GM18526 (cell line): ENCODE measurements around the gene DCAF7.

ENCODE experiments used
- POLR2A ChIP-seq: IDR thresholded peaks from 3 replicates; pipeline ENCODE4 v1.6.1; 2011; ENCODE audit not compliant: insufficient read length; ENCODE audit errors: extremely low read depth

Gene DCAF7

DNA sequence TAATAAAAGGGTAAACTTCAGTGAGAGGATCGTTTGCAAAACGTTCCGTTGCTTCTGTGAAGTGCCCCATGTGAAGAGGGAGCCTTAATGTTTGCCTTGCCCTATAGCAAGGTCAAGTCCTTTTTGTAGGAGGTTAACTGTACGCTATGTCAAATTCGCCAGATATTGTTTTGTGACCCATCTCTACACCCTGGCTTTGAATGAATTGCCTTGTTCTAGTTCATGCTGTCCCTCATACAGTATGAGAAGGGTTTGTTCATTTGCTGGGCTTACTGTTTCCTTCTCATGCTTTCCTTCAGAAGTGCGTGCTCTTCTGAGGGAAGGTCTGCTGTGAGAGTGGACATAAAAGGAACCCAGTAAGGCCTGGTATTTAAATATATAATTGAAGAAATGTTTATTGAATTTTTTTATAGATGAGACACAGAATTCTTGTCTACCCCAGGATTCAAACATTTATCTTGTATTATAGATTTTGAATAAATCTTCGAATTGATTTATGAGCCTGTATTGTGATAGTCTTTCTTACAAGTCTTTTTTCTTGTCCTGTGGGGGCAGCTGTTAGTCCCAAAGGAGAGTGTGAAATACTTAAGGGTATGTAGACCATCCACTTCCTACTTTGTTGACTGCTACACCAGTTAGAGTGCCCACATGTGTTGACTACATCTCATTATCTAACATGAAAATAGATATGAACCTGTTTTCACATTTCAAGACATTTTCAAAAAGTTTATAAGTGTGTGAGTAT is 73.7 kb downstream of the DCAF7 start:
- no peak for TF ChIP-seq POLR2A

DNA sequence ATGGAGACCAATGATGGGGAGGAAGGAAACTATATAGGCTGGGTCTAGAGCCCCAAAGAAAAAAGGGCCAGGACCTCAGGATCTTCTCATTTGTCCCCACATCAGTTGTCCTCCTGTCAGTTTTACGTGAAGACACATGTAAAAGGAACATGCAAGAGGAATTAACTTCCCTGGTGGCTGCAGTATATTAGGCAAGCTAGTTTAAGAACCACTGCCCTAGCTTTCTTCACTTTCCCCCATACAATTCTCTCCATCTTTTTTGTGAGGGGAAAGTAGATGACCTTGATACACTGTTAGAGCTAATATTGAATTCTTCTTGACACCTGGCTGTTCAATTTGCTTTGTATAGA is 74.2 kb downstream of the DCAF7 start:
- no peak for TF ChIP-seq POLR2A

DNA sequence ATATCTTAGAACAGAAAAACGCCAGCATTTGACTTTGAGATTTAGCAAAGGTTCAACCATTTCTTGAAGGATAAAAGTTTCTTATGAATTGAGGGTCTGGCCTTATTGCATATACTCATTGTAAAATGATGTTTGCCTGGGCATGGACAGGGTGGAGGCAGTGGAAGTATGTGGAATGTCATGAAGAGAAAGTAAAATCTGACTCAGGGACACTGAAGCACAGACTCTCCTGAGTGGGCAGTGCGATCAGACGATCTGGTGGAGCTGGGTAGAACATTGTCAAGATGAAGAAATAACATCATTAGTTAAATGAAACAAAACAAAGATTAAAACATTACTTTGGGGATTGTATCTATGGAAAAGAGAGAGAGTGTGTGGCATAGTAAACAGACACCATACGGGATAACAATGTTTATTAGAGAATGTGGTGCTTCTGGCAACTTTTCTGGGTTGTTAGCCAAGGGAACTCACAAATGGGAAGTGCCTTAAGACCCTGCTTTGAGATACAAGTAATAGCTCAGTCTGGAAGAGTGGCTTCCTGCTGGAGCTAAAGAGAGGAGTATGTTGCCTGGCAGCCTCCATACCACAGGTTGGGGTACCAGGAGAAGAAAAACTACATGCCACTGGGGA is 76.4 kb downstream of the DCAF7 start:
- TF ChIP-seq POLR2A, result no peak

DNA sequence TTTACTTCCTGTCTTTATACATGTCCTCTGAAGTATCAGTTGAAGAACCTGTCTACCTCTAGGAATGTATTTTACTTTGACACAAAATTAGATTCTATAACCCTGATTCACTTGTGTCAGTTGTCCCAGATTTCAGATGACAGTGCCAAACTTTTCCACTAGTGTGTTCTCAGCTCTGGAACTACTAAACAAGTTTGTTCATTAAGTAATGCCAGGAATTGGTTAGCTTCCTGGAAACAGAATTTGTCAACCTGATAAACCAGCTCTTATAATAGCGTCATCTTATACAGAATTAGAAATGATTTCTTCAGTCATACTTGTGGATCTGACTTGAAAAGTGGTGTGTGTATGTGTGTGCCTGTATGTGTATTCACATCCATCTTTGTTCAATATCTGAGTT is 79.3 kb downstream of the DCAF7 start:
- no peak for TF ChIP-seq POLR2A

DNA sequence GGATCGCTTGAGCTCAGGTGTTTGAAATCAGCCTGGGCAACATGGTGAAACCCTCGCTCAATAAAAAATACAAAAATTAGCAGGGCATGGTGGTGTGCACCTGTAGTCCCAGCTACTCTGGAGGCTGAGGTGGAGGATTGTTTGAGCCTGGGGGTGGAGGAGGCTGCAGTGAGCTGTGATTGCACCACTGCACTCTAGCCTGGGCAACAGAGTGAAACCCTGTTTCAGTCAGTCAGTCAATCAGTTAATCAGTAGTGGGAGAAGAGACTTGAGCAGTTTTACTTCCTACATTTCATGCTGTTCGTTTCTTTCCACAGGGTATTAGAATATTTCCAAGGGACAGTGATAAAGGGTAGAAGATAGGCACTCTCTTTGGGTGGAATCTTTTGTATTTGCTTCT is 80.8 kb downstream of the DCAF7 start:
- TF ChIP-seq POLR2A, result no peak

DNA sequence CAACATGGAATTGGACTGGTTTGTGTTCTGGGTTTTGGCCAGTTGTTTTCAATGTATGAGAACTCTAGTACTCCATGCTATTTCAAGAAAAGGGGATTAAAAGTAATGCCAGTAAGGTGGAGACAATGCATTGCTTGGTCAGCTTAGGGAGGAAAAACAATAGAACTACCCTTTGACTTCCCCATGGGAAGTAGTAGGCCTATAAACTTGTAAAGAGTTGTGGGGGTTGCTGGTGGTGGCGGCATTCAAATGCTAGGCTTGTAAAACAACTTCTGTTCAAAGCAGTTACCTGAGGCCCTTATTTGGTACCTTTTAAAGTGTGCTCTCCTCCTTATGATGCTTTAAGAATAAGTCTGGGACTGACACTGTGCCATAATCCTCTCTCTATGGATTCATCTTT is 81.3 kb downstream of the DCAF7 start:
- no peak for TF ChIP-seq POLR2A

DNA sequence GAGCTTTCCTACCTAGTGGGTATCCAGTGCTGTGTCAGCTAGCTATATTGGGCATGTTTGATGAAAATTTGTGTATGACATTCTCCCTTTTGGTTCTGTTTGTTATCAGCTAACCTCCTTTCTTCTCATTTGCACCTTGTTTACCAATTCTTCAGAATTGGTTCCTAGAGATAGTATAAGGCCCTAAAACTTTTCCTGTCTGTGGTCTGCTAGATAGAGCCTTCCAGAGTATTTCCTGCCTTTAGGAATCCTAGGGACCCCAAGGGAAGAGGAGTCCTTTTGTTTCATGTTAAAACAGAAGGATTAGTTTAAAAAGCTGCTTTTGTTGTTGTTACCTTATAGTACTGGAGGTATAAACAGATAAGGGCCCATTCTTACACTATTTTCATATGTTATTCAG is 83.5 kb downstream of the DCAF7 start:
- no peak for TF ChIP-seq POLR2A

DNA sequence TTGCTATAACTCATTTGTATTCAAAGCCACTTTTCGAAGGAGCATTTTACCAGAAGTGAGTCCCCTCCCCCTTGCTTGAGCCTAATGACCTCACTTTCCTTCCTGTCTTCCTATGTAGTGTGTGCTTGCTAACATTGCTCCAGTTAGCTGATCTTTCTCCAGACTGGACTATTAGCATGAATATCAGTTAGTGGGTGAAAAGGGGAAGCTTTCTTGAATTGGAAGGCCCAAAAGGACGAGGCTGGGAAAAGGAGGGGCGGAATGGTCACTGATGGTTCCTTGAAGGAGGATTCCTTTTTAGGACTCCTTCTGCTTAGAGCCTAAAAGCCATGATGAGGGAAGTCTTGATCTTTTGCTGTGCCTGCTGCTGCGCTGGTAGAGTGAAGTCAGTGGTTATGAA is 83.9 kb downstream of the DCAF7 start:
- no peak for TF ChIP-seq POLR2A

DNA sequence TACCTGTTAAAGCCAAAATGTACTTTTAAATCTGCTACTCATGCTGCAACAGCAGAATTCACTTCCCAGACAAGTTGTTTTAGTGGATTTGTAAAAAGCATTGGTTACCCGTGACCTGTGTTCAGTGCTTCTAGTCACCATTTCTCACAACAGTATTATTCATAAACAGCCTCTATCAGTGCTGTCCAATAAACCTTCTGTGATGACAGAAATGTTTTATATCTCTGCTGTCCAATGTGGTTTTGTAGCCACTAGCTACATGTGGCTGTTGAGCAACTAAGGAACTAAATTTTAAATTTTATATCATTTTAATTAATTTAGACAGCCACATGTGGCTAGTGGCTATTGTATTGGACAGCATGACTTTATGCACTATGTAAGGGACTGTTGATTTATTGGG is 84.5 kb downstream of the DCAF7 start:
- no peak for TF ChIP-seq POLR2A

DNA sequence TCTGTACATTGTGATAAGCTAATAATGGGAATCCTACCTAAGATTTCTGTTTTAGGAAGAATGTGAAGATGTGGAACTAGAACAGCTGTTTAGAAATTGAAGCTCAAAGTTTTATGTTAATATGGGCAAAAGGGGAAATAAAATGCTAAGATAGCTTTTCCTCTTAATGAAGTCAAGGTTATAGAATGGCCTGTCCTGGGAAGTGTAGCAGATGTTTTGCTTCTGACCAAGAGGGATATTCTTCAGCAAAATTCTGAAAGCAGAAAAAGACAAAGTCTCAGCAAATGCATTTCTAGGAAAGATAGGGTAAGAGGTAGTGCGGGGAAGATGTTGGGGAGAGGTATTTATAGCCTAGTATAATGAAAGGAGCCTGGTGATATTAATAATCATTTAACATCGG is 85.0 kb downstream of the DCAF7 start:
- TF ChIP-seq POLR2A, result no peak

DNA sequence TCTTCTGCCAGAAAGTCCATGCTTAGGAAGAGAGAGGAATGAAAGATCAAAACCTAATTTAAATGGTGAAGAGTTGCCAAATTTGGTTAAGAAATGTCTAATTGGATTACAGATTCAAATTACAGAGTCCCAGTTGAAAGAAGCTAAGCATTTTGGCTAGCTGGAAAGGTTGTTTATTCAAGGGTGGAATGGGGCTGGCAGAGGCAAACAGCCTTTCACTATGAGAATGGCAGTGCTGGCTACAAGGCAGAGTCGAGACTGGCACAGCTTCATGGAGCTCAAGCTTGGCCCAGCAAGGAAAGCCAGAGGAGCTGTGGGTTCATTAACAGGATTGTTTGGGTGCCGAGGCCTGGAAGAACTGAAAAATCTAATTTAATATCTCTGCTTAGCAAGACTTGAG is 85.5 kb downstream of the DCAF7 start:
- TF ChIP-seq POLR2A, result no peak

DNA sequence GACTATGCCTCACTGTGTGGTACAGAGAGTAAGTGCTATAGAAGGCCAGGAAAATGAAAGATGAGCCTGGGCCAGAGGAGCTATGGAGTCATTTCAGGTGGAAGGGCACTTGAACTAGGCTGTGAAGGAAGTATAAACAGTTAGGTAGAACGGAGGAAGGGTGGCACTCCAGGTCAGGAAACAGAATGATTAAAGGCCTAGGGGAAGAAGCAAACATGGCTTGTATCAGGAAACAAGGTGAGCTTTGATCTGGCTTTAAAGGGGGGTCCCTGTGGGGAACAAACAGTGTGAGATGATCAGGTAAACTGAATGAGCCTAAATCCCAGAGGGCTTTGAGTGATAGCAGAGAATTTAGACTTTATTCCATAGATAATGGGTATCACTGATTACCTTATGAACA is 88.8 kb downstream of the DCAF7 start:
- TF ChIP-seq POLR2A, result no peak

DNA sequence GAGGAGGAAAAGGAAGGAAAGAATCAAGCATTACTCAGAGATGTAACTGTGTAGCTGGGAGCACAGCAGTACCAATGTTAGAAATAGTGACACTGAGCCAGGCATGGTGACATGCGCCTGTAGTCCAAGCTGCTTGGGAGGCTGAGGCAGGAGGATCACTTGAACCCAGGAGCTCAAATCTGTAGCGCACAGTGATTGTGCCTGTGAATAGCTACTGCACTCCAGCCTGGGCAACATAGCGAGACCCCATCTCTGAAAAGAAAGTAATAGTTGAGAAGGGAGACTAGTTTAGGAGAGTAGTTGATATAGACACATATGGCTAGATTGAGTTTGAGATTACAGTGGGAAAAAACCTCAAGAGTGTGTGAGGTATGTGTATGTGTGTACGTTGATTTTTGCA is 89.8 kb downstream of the DCAF7 start:
- no peak for TF ChIP-seq POLR2A

DNA sequence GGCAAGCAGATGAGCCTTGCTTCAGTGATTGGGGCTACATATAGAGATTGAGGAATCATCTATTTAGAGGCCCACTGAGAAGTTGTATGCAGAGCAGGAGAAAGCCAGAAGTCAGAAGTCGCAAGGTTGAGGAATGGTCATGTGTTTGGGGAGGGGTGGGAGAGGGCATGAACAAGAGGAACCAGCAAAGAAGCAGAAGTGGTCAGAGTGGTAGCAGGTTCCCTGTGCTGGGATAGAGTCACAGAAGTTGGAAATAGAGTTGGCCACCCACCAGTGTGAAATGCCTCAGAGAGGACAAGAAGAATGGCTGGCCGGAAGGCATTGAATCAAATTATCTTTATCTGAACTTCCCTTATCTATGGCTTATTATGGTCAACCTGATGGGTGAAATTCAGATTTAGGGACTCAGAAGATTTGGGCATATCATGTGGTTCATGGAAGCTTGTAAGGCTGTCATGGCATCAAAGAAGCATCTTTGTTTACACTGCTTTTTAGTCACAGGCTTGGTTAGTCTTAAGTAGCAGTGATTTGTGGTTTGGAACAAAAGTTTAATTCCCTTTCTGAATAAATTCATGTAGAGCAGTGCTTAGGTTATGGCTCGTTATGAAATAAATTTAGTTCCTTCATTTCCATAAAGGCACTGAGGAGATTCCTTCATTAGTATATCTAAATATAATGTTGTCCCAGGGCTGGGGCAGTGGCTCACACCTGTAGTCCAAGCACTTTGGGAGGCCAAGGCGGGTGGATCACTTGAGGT is 91.6 kb downstream of the DCAF7 start:
- TF ChIP-seq POLR2A, result no peak
